ENCODE measurements around the gene L3MBTL3.

DNA sequence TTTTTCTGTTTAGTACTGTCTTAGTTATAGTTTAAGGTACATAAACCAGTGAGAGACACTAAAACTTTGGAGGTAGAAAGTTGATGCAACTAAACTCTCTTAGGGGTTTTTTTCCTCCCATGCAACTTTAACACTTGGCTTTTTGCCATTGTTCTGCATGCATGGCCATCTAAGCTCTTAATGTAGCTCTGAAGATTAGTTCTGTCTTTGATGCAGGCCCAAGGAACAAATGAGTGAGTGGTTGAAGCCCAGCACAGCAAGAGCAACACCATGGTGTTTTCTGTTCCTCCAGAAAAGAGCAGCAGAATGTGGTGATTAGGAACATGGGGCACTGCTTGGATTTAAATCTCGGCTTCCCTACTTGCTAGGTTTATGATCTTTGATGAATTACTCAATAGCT, 89.3 kb downstream of the L3MBTL3 start:
- TF ChIP-seq, protein P1, sequence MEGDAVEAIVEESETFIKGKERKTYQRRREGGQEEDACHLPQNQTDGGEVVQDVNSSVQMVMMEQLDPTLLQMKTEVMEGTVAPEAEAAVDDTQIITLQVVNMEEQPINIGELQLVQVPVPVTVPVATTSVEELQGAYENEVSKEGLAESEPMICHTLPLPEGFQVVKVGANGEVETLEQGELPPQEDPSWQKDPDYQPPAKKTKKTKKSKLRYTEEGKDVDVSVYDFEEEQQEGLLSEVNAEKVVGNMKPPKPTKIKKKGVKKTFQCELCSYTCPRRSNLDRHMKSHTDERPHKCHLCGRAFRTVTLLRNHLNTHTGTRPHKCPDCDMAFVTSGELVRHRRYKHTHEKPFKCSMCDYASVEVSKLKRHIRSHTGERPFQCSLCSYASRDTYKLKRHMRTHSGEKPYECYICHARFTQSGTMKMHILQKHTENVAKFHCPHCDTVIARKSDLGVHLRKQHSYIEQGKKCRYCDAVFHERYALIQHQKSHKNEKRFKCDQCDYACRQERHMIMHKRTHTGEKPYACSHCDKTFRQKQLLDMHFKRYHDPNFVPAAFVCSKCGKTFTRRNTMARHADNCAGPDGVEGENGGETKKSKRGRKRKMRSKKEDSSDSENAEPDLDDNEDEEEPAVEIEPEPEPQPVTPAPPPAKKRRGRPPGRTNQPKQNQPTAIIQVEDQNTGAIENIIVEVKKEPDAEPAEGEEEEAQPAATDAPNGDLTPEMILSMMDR (IDR thresholded peaks at IDR 0.05 in 4 of 5, conservative IDR thresholded peaks at IDR 0.05 in 1 of 5): no peak
- no peak for TF ChIP-seq POLR2A (IDR thresholded peaks at IDR 0.05)
